Liver (tissue), 9 donors: ENCODE results near the gene C21orf58. TPM values are rescaled to one million over a fixed set of nuclear protein-coding genes. Genes with fewer than 3 reads are reported as not detected.

Source experiments
- DNase-seq: peaks from one replicate; pipeline ENCODE4 v3.0.0-alpha.2; 2017; ENCODE audit warnings: low spot score
- H3K27ac ChIP-seq, 2 donors: one replicate each; pipeline ENCODE4 v1.7.0; 2013; ENCODE audit warnings: inconsistent platforms in 2 of 2, low read length in 2 of 2, control low read depth in 1 of 2, low read depth in 1 of 2, mild to moderate bottlenecking in 1 of 2
- H3K27me3 ChIP-seq, 4 donors: one replicate each; pipeline versions ENCODE4 v1.6.1 to v1.7.0; 2013; ENCODE audit warnings: low read length in 3 of 4, inconsistent platforms in 1 of 4, mild to moderate bottlenecking in 1 of 4, moderate library complexity in 1 of 4; ENCODE audit not compliant: control insufficient read depth in 4 of 4, insufficient read depth in 4 of 4
- H3K36me3 ChIP-seq, 4 donors: one replicate each; pipeline versions ENCODE4 v1.6.1 to v1.7.0; 2013; ENCODE audit warnings: low read length in 3 of 4, mild to moderate bottlenecking in 3 of 4, low read depth in 1 of 4, moderate library complexity in 1 of 4; ENCODE audit not compliant: control insufficient read depth in 4 of 4, insufficient read depth in 3 of 4
- H3K4me1 ChIP-seq, 4 donors: one replicate each; pipeline versions ENCODE4 v1.6.1 to v1.7.0; 2013; ENCODE audit warnings: low read length in 3 of 4, mild to moderate bottlenecking in 3 of 4, moderate library complexity in 1 of 4; ENCODE audit not compliant: control insufficient read depth in 4 of 4, insufficient read depth in 4 of 4
- H3K4me3 ChIP-seq, 3 donors: one replicate each; pipeline versions ENCODE4 v1.6.1 to v1.7.0; 2013; ENCODE audit warnings: low read length in 3 of 3, control low read depth in 1 of 3, low read depth in 1 of 3, mild to moderate bottlenecking in 1 of 3
- H3K9ac ChIP-seq, 2 donors: one replicate each; pipeline ENCODE4 v1.7.0; 2013; ENCODE audit warnings: low read length in 2 of 2, mild to moderate bottlenecking in 2 of 2, moderate library complexity in 2 of 2, control low read depth in 1 of 2, low read depth in 1 of 2
- H3K9me3 ChIP-seq, 4 donors: one replicate each; pipeline versions ENCODE4 v1.6.1 to v1.7.0; 2013; ENCODE audit warnings: low read length in 3 of 4; ENCODE audit not compliant: control insufficient read depth in 4 of 4
- EGR1 ChIP-seq, 2 donors: IDR thresholded peaks; 2 replicates each; pipeline ENCODE4 v1.6.1; 2016 to 2018; ENCODE audit warnings: antibody characterized with exemption in 2 of 2, low read depth in 2 of 2
- FOXA1 ChIP-seq: IDR thresholded peaks from 2 replicates; pipeline ENCODE4 v1.6.1; 2016; ENCODE audit warnings: antibody characterized with exemption
- FOXA2 ChIP-seq: IDR thresholded peaks from 2 replicates; pipeline ENCODE4 v1.6.1; 2016; ENCODE audit warnings: antibody characterized with exemption
- GABPA ChIP-seq, 2 donors: IDR thresholded peaks in 1 of 2; conservative IDR thresholded peaks in 1 of 2; 2 replicates each; pipeline ENCODE4 v1.6.1; 2016; ENCODE audit warnings: antibody characterized with exemption in 2 of 2, mild to moderate bottlenecking in 1 of 2, moderate library complexity in 1 of 2
- HNF4A ChIP-seq, 2 donors: conservative IDR thresholded peaks; 2 replicates each; pipeline ENCODE4 v1.6.1; 2016; ENCODE audit warnings: antibody characterized with exemption in 2 of 2, mild to moderate bottlenecking in 2 of 2
- NR2F2 ChIP-seq: IDR thresholded peaks from 2 replicates; pipeline ENCODE4 v1.6.1; 2016; ENCODE audit warnings: antibody characterized with exemption
- RXRA ChIP-seq, 2 donors: IDR thresholded peaks; 2 replicates each; pipeline ENCODE4 v1.6.1; 2017 to 2018; ENCODE audit warnings: antibody characterized with exemption in 2 of 2, mild to moderate bottlenecking in 1 of 2
- SP1 ChIP-seq: IDR thresholded peaks from 2 replicates; pipeline ENCODE4 v1.6.1; 2018; ENCODE audit warnings: antibody characterized with exemption, mild to moderate bottlenecking
- WGBS: extraction: QIAGEN DNeasy Blood & Tissue Kit; methylation state at CpG from one replicate; pipeline ENCODE4 v1.1.7; 2013; 5-methylcytosine and 5-hydroxymethylcytosine counted together
- polyA plus RNA-seq, 2 donors: library from polyadenylated mRNA; stranded (reverse) in 1 of 2; unstranded in 1 of 2; fragments of 200-250 nt in 1 of 2; fragments of >200 nt in 1 of 2; fragmentation: Nextera tagmentation in 1 of 2; extraction: Ambion mirVana in 1 of 2; gene quantifications; one replicate each; pipeline versions ENCODE4 v1.2.1 to v1.2.3, GENCODE V29; 2013 to 2015
- total RNA-seq, 2 donors: library from RNA; depleted of rRNA; stranded (reverse); fragments of >200 nt; gene quantifications; one replicate each; pipeline ENCODE4 v1.2.3, GENCODE V29; 2014
- TF ChIP-seq, protein P1 (sequence below): IDR thresholded peaks from 2 replicates; pipeline ENCODE4 v1.6.1; 2016; ENCODE audit warnings: antibody characterized with exemption
- TF ChIP-seq, protein P2 (sequence below): IDR thresholded peaks from 2 replicates; pipeline ENCODE4 v1.6.1; 2016; ENCODE audit warnings: antibody characterized with exemption
- TF ChIP-seq, protein P3 (sequence below): fragments of 150-350 bp; IDR thresholded peaks from 2 replicates; pipeline ENCODE4 v1.5.1; 2017; ENCODE audit warnings: improper control_type of control experiment, low read depth, low read length; ENCODE audit not compliant: missing input control
- TF ChIP-seq, protein P4 (sequence below): IDR thresholded peaks from 2 replicates; pipeline ENCODE4 v1.6.1; 2016; ENCODE audit warnings: antibody characterized with exemption
- donor health status: healthy.
- donor health status: healthy.
- donor health status: healthy.
- donor health status: healthy.
- donor health status: healthy.

The C21orf58 gene
- total and polyA plus RNA-seq, 4 donors = 0.59 to 17.7 (median 0.68) TPM

DNA sequence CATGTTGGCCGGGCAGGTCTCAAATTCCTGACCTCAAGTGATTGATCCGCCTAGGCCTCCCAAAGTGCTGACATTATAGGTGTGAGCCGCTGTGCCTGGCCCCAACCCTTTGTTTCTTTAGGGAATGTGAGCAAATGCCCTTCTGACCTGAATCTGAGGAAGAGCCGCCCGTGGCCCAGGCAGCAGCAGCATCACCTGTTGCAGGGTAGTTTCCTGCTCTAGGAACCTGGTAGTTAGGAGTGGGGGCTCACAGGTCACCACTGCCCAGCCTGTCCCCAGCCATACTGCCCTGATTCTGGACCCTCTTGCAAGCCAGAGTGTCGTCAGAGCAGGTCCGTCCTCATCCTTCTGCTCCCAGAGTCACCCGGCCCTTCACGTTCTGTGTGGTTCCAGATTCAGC, 24.5 kb downstream of the C21orf58 start:
- Histone ChIP-seq H3K36me3 (peaks cover 0 to 2% (median 0%) of the 10 kb centered on the region in 4 donors), H3K4me3 (no peak overlapping the region), H3K4me1 (peaks cover 0 to 10% (median 5%) of the 10 kb centered on the region in 4 donors), H3K27me3 (no peaks in the 10 kb centered on the region), H3K9me3 (no peaks in the 10 kb centered on the region), H3K9ac (no peak overlapping the region), H3K27ac (no peak overlapping the region)
- no peak for DNase-seq
- TF ChIP-seq GABPA (IDR thresholded peaks at IDR 0.05 in 1 of 2, conservative IDR thresholded peaks at IDR 0.05 in 1 of 2) = no peak
- WGBS = 85% methylated on average over 9 of the region's 9 CpGs

DNA sequence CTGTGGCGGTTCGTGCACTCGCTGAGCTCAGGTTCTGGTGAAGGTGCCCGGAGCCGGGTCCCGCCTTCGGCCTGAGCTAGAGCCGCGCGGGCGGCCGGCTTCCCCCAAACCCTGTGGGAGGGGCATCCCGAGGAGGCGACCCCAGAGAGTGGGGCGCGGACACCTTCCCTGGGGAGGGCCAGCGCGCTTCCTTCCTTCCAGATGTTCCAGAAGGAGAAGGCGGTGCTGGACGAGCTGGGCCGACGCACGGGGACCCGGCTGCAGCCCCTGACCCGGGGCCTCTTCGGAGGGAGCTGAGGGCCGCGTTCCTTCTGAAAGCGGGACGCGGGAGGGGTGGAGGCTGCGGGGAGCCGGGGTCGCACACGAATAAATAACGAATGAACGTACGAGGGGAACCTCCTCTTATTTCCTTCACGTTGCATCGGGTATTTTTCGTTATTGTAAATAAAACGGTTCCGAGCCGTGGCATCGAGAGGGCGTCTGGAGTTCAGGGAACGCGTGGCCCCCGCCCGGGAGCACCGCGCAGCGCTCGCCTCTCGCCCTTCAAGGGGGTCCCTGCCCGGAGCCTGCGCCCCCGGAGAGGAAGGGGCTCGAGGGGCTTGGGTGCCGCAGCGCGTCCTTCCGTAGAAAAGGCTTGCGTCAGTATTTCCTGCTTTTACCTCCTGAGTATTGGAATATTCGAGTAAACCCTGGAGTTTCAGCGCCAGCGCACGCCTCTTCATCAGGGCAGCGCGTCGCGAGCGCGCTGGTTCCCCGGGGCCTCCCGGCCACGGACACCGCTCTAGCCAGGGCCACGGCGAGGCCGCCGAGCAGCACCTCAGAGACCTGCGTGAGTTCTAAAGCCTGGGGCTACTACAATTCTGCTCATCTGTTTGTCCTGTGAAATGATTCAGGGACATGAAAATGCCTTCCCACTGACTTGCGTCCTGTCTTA, 26.1 kb downstream of the C21orf58 start:
- WGBS = 8% methylated on average over 84 of the region's 84 CpGs
- H3K27ac ChIP-seq = no peak overlapping the region
- TF ChIP-seq FOXA2 (no peak), NR2F2 (no peak), GABPA (IDR thresholded peaks at IDR 0.05 in 1 of 2, conservative IDR thresholded peaks at IDR 0.05 in 1 of 2) (no peak), RXRA (IDR thresholded peaks at IDR 0.05) (no peak), HNF4A (conservative IDR thresholded peaks at IDR 0.05) (no peak)
- TF ChIP-seq, protein P1, sequence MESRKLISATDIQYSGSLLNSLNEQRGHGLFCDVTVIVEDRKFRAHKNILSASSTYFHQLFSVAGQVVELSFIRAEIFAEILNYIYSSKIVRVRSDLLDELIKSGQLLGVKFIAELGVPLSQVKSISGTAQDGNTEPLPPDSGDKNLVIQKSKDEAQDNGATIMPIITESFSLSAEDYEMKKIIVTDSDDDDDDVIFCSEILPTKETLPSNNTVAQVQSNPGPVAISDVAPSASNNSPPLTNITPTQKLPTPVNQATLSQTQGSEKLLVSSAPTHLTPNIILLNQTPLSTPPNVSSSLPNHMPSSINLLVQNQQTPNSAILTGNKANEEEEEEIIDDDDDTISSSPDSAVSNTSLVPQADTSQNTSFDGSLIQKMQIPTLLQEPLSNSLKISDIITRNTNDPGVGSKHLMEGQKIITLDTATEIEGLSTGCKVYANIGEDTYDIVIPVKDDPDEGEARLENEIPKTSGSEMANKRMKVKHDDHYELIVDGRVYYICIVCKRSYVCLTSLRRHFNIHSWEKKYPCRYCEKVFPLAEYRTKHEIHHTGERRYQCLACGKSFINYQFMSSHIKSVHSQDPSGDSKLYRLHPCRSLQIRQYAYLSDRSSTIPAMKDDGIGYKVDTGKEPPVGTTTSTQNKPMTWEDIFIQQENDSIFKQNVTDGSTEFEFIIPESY = no peak
- TF ChIP-seq, protein P2, sequence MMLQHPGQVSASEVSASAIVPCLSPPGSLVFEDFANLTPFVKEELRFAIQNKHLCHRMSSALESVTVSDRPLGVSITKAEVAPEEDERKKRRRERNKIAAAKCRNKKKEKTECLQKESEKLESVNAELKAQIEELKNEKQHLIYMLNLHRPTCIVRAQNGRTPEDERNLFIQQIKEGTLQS = no peak
- peaks cover 0 to 10% (median 5%) of the 10 kb centered on the region in 4 donors for H3K4me1 ChIP-seq
- no peak overlapping the region for H3K9ac ChIP-seq
- DNase-seq = no peak
- no peaks in the 10 kb centered on the region for H3K27me3 ChIP-seq
- peaks cover 0 to 2% (median 0%) of the 10 kb centered on the region in 4 donors for H3K36me3 ChIP-seq
- peak overlapping the region; percentile 40 to 45 (median 41) for H3K4me3 ChIP-seq
- no peaks in the 10 kb centered on the region for H3K9me3 ChIP-seq

DNA sequence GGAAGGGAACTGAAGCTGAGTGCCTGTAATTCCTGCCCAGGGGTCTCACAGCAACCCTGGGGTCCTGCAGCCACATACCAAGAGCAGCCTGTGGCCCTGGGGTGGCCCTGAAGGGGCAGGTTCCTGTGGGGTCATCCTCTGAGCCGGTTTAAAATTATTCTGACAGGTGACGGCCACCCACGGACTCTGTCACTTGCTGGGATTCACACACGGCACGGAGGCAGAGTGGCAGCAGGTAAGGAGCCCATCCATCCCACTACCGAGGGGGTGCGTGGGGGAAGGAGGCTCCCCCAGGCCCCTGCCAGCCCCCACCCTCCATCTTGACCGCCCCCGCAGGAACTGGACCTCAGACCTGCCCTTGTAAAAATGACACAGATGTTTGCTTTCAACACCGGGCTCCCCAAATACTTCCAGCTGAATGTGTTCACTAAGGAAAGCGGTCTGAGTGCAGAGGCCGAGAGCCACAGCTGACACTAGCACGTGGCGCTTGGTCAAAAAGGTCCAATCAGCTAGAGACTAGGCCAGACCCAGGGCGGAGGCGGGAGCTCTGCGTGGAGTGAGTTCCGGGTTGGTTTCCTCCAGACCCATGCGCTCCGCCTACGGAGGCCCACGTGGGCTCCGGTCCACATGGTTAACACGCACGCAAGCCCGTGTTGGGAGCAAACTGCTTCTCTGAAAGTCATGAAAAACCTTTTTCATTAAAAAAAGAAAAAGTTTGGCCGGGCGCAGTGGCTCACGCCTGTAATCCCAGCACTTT, 27.5 kb downstream of the C21orf58 start:
- TF ChIP-seq, protein P3, sequence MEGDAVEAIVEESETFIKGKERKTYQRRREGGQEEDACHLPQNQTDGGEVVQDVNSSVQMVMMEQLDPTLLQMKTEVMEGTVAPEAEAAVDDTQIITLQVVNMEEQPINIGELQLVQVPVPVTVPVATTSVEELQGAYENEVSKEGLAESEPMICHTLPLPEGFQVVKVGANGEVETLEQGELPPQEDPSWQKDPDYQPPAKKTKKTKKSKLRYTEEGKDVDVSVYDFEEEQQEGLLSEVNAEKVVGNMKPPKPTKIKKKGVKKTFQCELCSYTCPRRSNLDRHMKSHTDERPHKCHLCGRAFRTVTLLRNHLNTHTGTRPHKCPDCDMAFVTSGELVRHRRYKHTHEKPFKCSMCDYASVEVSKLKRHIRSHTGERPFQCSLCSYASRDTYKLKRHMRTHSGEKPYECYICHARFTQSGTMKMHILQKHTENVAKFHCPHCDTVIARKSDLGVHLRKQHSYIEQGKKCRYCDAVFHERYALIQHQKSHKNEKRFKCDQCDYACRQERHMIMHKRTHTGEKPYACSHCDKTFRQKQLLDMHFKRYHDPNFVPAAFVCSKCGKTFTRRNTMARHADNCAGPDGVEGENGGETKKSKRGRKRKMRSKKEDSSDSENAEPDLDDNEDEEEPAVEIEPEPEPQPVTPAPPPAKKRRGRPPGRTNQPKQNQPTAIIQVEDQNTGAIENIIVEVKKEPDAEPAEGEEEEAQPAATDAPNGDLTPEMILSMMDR = no peak
- TF ChIP-seq GABPA (IDR thresholded peaks at IDR 0.05 in 1 of 2, conservative IDR thresholded peaks at IDR 0.05 in 1 of 2) = peak in 1 of 2 donors; percentile 31
- no peak for TF ChIP-seq SP1
- no peak for TF ChIP-seq EGR1 (IDR thresholded peaks at IDR 0.05; ENCODE audit: low read depth in 2 of 2)
- TF ChIP-seq, protein P4, sequence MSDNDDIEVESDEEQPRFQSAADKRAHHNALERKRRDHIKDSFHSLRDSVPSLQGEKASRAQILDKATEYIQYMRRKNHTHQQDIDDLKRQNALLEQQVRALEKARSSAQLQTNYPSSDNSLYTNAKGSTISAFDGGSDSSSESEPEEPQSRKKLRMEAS = peak; percentile 40
- no peak for TF ChIP-seq FOXA1
- Histone ChIP-seq H3K9ac (no peak overlapping the region), H3K4me3 (no peak overlapping the region), H3K4me1 (peaks cover 0 to 10% (median 5%) of the 10 kb centered on the region in 4 donors), H3K36me3 (peaks cover 0 to 5% (median under 1%) of the 10 kb centered on the region in 4 donors), H3K9me3 (no peaks in the 10 kb centered on the region), H3K27ac (no peak overlapping the region), H3K27me3 (no peaks in the 10 kb centered on the region)
- DNase-seq = no peak
- 42% methylated on average over 29 of the region's 29 CpGs for WGBS
